IgD-negative memory B cell (primary cell): ENCODE results near the gene NRIP2. TPM values are rescaled to one million over a fixed set of nuclear protein-coding genes. Genes with fewer than 3 reads are reported as not detected.

Experiments
- H3K27ac Mint-ChIP-seq, 3 donors: one replicate each; pipeline ENCODE4 v1.8.0; 2020 to 2022; ENCODE audit warnings: mild to moderate bottlenecking in 3 of 3, mixed read lengths in 3 of 3, moderate library complexity in 1 of 3
- H3K27me3 Mint-ChIP-seq: one replicate; pipeline ENCODE4 v1.8.0; 2021; ENCODE audit warnings: mixed read lengths
- H3K36me3 Mint-ChIP-seq: one replicate; pipeline ENCODE4 v1.8.0; 2020; ENCODE audit warnings: mild to moderate bottlenecking, mixed read lengths
- H3K4me1 Mint-ChIP-seq, 3 donors: one replicate each; pipeline ENCODE4 v1.8.0; 2020 to 2022; ENCODE audit warnings: mixed read lengths in 3 of 3, mild to moderate bottlenecking in 1 of 3
- H3K4me3 Mint-ChIP-seq, 4 donors: one replicate each; pipeline ENCODE4 v1.8.0; 2020 to 2022; ENCODE audit warnings: mild to moderate bottlenecking in 4 of 4, mixed read lengths in 4 of 4, moderate library complexity in 3 of 4
- H3K9me3 Mint-ChIP-seq, 3 donors: one replicate each; pipeline ENCODE4 v1.8.0; 2020 to 2021; ENCODE audit warnings: mixed read lengths in 3 of 3, mild to moderate bottlenecking in 1 of 3
- polyA plus RNA-seq: library from polyadenylated mRNA; unstranded; fragments of 300-500 nt; fragmentation: Illumina TruSeq; gene quantifications from one replicate; pipeline ENCODE4 v1.2.3, GENCODE V29; 2021

The NRIP2 gene
- polyA plus RNA-seq, 1 donor from 2014 or later, result 1.7 TPM

DNA sequence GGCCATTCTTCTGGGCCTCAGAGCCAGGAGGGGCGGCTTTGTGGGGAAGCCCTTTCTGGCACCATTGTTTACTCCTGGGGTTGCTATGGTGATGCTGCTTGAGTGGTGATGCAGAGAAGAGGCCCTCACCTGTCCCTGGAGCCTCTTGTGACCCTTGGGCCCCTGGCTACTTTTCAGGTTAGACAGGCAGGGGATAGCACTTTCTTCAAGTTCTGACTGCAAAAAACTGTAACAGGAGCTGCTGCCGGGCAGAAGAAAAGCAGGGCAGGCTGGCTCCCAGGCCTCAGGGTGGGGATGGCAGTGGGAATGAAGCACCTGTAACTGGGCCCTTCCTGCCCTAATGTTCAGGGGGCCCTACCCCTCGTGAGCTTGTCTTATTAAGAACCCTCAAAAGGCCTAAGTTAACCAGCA, 22.2 kb upstream of the NRIP2 start, which contains the start of gene TEX52:
Gene TEX52, minus strand, starts transcription at position 19 of the 411 bp plus-strand sequence. Its CDS starts 13 bp downstream, at position 6.
- Mint-ChIP-seq H3K27me3 (no peaks in the 10 kb centered on the region), H3K4me1 (peaks cover 0 to 3% (median 0%) of the 10 kb centered on the region in 3 donors), H3K9me3 (no peaks in the 10 kb centered on the region), H3K27ac (peak within 1 kb of the TSS in 2 of 3 donors; percentile 32 to 64), H3K36me3 (peaks cover 4% of the 10 kb centered on the region), H3K4me3 (no peak within 1 kb of the TSS)

DNA sequence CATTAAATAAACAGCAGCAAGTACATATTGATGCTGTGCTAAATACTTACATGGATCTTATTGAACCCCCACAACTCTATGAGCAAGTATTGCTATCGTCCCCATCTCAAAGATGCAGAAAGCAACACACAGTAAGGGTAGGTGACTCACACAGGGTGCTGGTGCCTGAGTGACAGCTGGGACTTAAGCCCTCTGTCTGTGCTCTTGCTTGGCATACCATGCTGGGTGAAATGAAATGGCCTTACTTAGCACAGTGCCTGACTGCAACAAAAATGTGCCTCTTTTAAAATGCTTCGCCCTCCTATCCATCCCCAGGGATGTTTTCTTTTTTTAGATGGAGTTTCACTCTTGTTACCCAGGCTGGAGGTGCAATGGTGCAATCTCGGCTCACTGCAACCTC, 21.2 kb upstream of the NRIP2 start:
- Mint-ChIP-seq H3K9me3 (no peaks in the 10 kb centered on the region), H3K4me3 (no peak overlapping the region), H3K27ac (peak overlapping the region in 1 of 3 donors; percentile 64), H3K4me1 (peaks cover 0 to 3% (median 0%) of the 10 kb centered on the region in 3 donors), H3K36me3 (peaks cover 4% of the 10 kb centered on the region), H3K27me3 (no peaks in the 10 kb centered on the region)

DNA sequence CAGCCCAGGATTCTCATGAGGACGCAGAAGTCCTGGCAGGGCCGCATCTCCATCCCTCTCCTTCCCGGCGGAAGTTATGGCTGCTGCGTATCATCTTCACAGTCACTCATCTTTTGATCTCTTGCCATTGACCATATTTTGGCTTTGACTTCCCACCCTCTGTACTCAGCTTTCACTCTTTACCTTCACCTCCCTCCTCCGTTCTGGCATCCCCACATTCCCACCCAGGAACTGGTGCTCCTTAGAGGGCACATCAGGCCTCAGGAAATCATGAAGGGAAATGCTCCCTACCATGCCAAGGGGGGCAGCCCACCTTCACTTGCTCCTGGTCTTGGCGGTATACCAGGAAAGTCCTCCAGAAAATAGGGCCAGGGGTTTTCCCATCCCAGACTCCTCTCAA, 20.7 kb upstream of the NRIP2 start:
- no peaks in the 10 kb centered on the region for H3K9me3 Mint-ChIP-seq
- no peaks in the 10 kb centered on the region for H3K27me3 Mint-ChIP-seq
- no peak overlapping the region for H3K4me3 Mint-ChIP-seq
- no peak overlapping the region for H3K27ac Mint-ChIP-seq
- H3K36me3 Mint-ChIP-seq, result peaks cover 4% of the 10 kb centered on the region
- H3K4me1 Mint-ChIP-seq, result peaks cover 0 to 3% (median 0%) of the 10 kb centered on the region in 3 donors

DNA sequence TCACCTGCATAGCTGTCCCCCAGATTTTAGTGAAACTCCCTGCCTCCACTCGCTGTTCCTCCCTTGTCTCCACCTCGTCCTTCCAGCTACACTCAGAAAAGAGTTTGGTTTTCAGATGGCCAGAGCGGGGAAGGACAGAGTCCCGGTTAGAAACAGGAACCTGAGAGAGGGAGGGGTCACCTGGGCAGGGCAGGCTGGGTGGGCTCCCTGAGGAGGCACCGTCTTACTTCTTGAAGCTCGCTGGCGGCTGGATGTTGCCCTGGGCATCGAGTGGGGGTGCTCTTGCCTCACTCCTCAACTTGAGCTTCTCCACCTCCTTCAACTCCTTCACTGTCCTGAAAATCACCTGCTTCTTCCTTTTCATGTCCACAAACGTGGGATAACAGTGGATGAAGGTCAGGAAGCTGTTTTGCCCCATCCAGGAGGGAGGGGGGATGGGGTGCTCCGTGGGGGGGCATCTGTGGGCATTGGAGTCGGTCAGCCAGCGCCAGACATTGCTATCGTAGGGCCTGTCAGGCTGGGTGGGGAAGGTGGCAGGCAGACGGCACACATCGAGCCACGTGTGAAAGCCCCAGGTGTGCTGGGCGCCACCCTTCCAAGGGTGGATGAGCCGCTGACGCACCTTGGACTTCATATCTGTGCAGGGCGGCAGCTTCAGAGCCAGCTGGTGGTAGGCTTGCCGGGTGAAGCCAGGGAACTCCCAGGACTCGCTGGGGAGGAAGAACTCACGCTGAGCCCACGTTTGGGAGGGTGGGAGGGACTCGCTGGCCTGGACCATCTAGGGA, 20.0 kb upstream of the NRIP2 start:
- no peak overlapping the region for H3K27ac Mint-ChIP-seq
- no peak overlapping the region for H3K4me3 Mint-ChIP-seq
- H3K27me3 Mint-ChIP-seq, result no peaks in the 10 kb centered on the region
- H3K4me1 Mint-ChIP-seq, result peaks cover 0 to 3% (median 0%) of the 10 kb centered on the region in 3 donors
- H3K36me3 Mint-ChIP-seq, result peaks cover 4% of the 10 kb centered on the region
- no peaks in the 10 kb centered on the region for H3K9me3 Mint-ChIP-seq

DNA sequence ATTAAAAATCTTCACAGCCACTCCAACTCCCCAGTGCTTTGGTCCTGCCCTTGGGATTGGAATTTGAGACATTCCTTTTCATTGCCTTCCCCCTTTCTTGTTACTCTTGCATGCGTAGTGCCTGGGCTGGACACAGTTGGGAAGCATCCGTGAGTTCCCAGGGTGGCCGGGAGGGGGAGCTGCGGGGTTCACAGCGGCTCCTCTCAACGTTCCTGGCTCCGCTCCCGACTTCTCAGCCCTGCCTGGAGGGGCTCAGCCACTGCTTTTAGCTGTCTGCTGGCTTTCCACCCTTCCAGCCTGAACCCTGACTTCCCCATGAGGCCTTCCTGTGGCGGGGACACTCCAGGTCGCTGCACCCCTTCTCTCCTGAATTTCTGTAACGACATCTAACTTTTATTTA, 18.8 kb upstream of the NRIP2 start:
- Mint-ChIP-seq H3K9me3 (no peaks in the 10 kb centered on the region), H3K4me1 (peaks cover 0 to 3% (median 0%) of the 10 kb centered on the region in 3 donors), H3K4me3 (peak overlapping the region in 1 of 4 donors; percentile 54), H3K36me3 (peaks cover 4% of the 10 kb centered on the region), H3K27me3 (no peaks in the 10 kb centered on the region), H3K27ac (no peak overlapping the region)

DNA sequence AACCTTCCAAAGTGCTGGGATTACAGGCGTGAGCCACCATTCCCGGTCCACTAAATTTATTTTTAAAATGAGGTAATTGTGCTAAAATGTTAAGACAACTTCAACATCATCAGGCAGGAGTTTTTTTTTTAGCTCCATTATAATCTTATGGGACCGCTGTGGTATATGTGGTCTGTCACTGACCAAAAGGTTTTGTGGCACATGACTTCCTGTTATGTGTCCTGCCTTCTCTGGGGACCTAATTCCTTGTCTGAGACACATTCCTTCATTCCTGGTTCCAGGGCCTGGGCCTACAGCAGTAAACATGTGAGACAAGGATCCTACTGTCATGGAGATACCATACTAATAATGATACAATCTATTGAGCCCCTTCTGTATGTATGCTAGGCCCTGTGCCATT, 17.1 kb upstream of the NRIP2 start:
- no peak overlapping the region for H3K4me3 Mint-ChIP-seq
- H3K27me3 Mint-ChIP-seq, result no peaks in the 10 kb centered on the region
- peaks cover 0 to 3% (median 0%) of the 10 kb centered on the region in 3 donors for H3K4me1 Mint-ChIP-seq
- H3K9me3 Mint-ChIP-seq, result no peaks in the 10 kb centered on the region
- no peak overlapping the region for H3K27ac Mint-ChIP-seq
- H3K36me3 Mint-ChIP-seq, result peaks cover 4% of the 10 kb centered on the region

DNA sequence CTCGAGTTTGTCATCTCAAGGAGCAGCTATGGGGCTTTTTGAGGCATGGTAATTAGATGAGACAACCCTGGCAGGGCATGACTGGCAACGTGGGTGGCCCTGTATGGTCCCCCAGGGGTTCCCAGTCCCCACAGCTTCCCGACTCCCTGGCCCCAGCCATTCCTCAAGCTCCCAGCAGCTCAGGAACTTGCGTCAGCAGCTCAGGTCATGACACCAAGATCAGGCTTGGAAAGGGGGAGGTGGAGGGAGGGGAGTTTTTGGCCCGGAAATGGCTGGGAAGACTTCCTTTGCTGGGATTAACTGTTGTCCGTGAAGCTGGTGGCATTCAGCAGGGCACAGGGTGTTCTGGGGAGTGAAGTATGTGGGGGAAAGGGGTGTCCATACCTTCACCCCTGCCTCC, 10.4 kb upstream of the NRIP2 start:
- H3K9me3 Mint-ChIP-seq, result no peaks in the 10 kb centered on the region
- H3K27me3 Mint-ChIP-seq, result no peaks in the 10 kb centered on the region
- H3K4me1 Mint-ChIP-seq, result no peaks in the 10 kb centered on the region
- H3K4me3 Mint-ChIP-seq, result no peak overlapping the region
- H3K27ac Mint-ChIP-seq, result no peak overlapping the region
- H3K36me3 Mint-ChIP-seq, result peaks cover 2% of the 10 kb centered on the region

DNA sequence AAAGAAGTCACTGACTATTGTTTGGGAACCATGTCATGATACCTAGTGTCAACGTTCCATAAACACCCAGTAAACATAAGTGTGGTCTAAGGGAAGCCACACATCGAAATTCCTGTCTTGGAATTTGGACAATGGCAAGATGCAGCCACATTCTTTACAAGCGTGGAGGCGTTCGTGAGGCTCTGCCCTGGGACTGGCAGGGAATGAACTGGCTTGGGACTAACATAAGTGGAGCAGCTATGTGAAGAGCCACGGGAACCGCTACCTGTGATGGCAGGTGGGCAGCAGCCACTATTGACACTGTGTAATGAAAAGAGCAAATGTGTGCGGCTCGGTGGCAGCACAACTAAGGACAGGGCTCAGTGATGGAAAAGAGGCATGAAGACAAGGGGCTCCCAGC, 10.0 kb upstream of the NRIP2 start:
- Mint-ChIP-seq H3K36me3 (peaks cover 3% of the 10 kb centered on the region), H3K27ac (no peak overlapping the region), H3K9me3 (no peaks in the 10 kb centered on the region), H3K4me3 (no peak overlapping the region), H3K27me3 (no peaks in the 10 kb centered on the region), H3K4me1 (no peaks in the 10 kb centered on the region)

DNA sequence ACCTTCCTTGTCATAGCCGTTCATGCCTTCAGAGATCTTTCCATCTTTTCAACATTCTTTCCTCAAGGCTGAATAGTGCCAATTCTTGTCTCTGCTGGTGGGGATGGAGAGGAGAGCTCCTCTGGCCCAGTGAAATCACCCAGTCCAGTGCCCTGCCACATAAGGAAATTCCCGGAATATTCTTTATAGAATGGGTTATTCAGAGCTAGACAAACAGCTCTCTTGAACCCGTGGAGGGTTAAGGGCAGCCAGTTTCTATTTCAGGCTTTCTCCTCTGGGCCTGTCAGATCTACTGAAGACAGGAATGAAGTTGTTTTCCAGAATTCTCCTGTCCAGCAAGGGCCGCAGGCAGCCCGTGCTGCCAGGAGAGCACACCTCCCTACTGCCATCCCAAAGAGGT, 8.1 kb upstream of the NRIP2 start:
- no peaks in the 10 kb centered on the region for H3K4me1 Mint-ChIP-seq
- H3K27me3 Mint-ChIP-seq, result no peaks in the 10 kb centered on the region
- H3K9me3 Mint-ChIP-seq, result no peaks in the 10 kb centered on the region
- H3K36me3 Mint-ChIP-seq, result peaks cover 11% of the 10 kb centered on the region
- H3K27ac Mint-ChIP-seq, result no peak overlapping the region
- H3K4me3 Mint-ChIP-seq, result no peak overlapping the region

DNA sequence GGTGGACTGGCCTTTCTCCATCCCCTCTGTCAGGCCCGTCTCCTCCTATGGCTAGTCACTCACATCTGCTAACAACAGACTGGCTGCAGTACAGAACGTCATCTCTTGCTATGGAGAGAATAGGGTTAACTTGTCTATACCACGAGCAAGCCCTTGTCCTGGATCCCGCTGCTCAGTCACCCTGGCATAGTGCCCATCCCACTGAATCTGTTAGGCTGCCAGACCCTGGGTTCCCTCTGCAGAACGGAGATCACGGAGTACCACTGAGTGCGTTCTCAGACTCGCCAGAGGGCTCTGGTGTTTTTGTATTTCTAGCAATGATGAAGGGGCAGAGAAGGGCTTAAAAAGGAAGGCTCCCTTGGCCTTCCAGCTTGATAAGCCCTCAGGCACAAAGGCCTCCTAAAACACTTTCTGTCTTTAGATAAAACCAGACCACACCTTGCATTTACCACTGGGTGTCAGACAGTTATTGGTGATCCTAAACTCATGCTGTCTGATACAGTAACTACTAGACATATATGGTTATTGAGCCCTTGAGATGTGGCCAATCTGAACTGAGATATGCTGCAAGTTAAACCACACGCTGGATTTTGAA, 6.3 kb upstream of the NRIP2 start:
- Mint-ChIP-seq H3K9me3 (no peaks in the 10 kb centered on the region), H3K36me3 (peaks cover 11% of the 10 kb centered on the region), H3K27me3 (no peaks in the 10 kb centered on the region), H3K4me1 (no peaks in the 10 kb centered on the region), H3K27ac (peak overlapping the region in 1 of 3 donors; percentile 27), H3K4me3 (peak overlapping the region in 1 of 4 donors; percentile 12)

DNA sequence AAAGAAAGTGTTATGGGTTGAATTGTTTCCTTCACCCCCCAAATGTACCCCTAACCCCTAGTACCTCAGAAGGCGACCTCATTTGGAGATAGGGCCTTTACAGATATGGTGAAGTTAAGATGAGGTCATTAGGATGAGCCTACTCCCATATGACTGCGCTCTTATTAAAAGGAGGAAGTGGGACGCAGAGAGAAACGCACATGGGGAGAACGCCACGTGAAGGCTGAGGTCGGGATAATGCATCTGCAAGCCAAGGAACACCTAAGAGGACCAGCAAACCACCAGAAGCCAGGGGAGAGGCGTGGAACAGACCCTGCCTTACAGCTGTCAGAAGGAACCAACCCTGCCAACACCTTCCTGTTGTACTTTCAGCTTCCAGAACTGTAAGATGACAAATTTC, 1.7 kb upstream of the NRIP2 start:
- H3K9me3 Mint-ChIP-seq, result no peaks in the 10 kb centered on the region
- no peaks in the 10 kb centered on the region for H3K27me3 Mint-ChIP-seq
- H3K36me3 Mint-ChIP-seq, result peaks cover 10% of the 10 kb centered on the region
- H3K4me1 Mint-ChIP-seq, result peaks cover 0 to 5% (median 4%) of the 10 kb centered on the region in 3 donors
- H3K4me3 Mint-ChIP-seq, result no peak overlapping the region
- H3K27ac Mint-ChIP-seq, result no peak overlapping the region

DNA sequence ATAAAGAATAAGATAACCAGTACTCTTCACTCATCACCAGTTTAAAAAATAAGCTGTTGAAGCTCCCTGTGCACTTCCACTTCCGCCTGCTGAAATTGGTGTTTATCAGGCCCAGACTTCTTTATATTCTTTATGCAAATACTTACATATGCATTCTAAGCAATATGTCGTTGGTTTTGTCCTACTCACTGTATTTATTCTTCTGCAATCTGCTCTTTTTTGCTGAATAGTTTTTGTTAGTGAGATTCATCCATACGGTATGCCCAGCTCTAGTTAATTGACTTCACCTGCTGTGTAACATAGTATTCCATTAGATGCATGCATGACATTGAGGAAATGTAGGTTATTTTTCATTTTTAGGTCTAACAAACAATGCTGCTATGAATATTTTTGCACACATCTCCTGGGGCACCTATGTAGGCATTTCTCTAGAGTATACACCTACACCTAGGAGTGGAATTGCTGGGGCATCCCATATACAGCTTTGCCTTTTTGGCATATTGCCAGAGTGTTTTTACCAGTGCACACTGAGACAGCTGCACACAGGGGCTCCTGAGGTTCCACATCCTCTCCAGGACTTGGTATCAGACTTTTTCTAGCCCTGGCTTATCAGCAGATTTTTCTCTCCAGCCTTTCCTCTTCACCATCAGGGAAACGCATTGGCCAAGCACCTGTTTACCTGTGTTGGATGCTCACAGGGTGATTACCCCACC, 1.0 kb upstream of the NRIP2 start:
- H3K9me3 Mint-ChIP-seq, result no peaks in the 10 kb centered on the region
- H3K27ac Mint-ChIP-seq, result no peak overlapping the region
- H3K27me3 Mint-ChIP-seq, result no peaks in the 10 kb centered on the region
- no peak overlapping the region for H3K4me3 Mint-ChIP-seq
- H3K4me1 Mint-ChIP-seq, result peaks cover 0 to 6% (median 4%) of the 10 kb centered on the region in 3 donors
- H3K36me3 Mint-ChIP-seq, result peaks cover 10% of the 10 kb centered on the region

DNA sequence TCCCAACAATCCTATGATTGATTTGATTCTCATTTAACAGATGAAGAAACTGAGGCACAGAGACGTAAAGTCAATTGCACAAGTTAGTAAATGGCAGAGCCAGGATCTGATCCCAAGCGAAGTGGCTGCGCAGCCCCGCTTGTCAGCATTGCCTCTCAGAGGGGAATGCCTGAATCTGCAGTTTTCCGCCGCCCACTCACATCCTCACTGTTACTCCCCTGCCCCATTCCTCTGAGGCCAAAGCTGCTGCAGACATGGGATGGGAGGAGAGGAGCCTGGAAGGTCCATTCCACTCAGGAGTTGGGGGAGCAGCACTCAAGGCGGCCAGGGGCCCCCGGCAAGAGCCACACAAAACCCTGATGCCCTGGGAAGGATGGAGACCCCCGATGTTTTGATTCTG, 1.0 kb downstream of the NRIP2 start:
- H3K9me3 Mint-ChIP-seq, result no peaks in the 10 kb centered on the region
- H3K4me1 Mint-ChIP-seq, result peaks cover 0 to 6% (median 4%) of the 10 kb centered on the region in 3 donors
- H3K27me3 Mint-ChIP-seq, result no peaks in the 10 kb centered on the region
- H3K4me3 Mint-ChIP-seq, result no peak overlapping the region
- H3K27ac Mint-ChIP-seq, result no peak overlapping the region
- peaks cover 3% of the 10 kb centered on the region for H3K36me3 Mint-ChIP-seq

DNA sequence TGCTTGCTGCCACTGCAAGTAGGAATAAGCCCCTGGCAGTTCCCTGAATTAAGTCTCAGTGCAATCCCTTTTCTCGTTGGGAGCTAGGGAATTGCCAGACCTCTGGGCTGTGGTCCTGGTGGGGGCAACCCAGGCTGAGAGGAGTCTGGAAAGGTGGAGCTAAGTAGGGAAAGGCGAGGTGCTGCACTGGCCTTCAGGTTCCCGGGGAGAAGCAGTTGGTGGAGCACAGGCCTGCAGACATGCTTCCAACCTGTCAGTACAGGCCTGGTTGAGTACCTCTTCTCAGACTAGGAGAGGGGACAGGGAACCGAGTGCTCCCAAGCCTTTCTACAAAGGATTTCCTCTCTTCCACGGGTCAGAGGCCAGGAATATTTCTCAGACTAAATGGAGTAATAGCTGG, 1.5 kb downstream of the NRIP2 start:
- Mint-ChIP-seq H3K27ac (no peak overlapping the region), H3K4me3 (no peak overlapping the region), H3K9me3 (no peaks in the 10 kb centered on the region), H3K36me3 (peaks cover 3% of the 10 kb centered on the region), H3K4me1 (peaks cover 0 to 6% (median 4%) of the 10 kb centered on the region in 3 donors), H3K27me3 (no peaks in the 10 kb centered on the region)

DNA sequence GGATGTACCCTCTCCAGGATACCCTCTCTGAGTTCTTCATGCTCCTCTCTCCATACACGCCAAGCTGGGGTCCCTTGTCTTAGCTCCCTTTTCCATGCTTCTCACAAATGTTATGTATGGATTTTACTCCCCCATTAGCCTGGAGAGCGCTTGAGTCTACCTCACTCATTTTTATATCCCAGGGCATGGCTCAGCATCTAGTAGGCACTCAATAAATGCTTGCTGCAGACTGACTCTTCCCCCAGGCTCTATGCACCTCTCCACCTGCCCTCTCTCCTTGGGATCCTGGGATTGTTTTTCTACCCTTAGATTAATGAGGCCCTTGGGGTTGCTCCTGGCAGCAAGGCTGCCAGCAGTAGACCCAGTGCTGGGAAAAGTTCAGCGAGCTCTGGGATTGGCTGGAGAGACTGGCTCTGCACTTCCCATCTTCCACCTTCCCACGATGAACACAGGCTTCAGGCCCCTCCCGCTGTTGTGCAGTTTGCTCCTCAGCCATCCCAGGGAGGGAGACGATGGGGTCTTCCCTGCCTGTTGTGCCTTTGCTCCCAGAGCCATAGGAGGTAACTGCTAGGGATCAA, 2.2 kb downstream of the NRIP2 start:
- no peaks in the 10 kb centered on the region for H3K9me3 Mint-ChIP-seq
- H3K27ac Mint-ChIP-seq, result peak overlapping the region in 1 of 3 donors; percentile 31
- H3K4me1 Mint-ChIP-seq, result peaks cover 0 to 6% (median 4%) of the 10 kb centered on the region in 3 donors
- no peak overlapping the region for H3K4me3 Mint-ChIP-seq
- H3K36me3 Mint-ChIP-seq, result peaks cover 3% of the 10 kb centered on the region
- H3K27me3 Mint-ChIP-seq, result no peaks in the 10 kb centered on the region
